Adipocyte (in vitro differentiated cells): ENCODE measurements around the gene GSTP1.
"Not testable (repeated sequence)": the region's sequence is repeated elsewhere in the genome, so short reads cannot be mapped to it uniquely, and the experiment has no call there.

Experiments
- DNase-seq: peaks from one replicate; pipeline ENCODE4 v3.0.0-alpha.2; 2015; ENCODE audit warnings: low read depth
- H3K27me3 ChIP-seq: replicated peaks from 2 replicates; pipeline ENCODE4 v1.7.0; 2013; ENCODE audit warnings: mild to moderate bottlenecking, low read length, moderate library complexity; ENCODE audit not compliant: control insufficient read depth, insufficient read depth
- H3K36me3 ChIP-seq: 2 replicates; pipeline ENCODE4 v1.7.0; 2013; ENCODE audit warnings: low read length, mild to moderate bottlenecking, moderate library complexity; ENCODE audit not compliant: control insufficient read depth, insufficient read depth, severe bottlenecking
- H3K4me1 ChIP-seq: 2 replicates; pipeline ENCODE4 v1.7.0; 2013; ENCODE audit warnings: mild to moderate bottlenecking, low read length, moderate library complexity; ENCODE audit not compliant: control insufficient read depth, insufficient read depth
- H3K4me3 ChIP-seq: 2 replicates; pipeline ENCODE4 v1.7.0; 2013; ENCODE audit warnings: mild to moderate bottlenecking, low read length, moderate library complexity
- H3K9ac ChIP-seq: 2 replicates; pipeline ENCODE4 v1.7.0; 2013; ENCODE audit warnings: mild to moderate bottlenecking, low read length, moderate library complexity
- H3K9me3 ChIP-seq: 2 replicates; pipeline ENCODE4 v1.7.0; 2013; ENCODE audit warnings: mild to moderate bottlenecking, low read length, moderate library complexity; ENCODE audit not compliant: control insufficient read depth

GSTP1 gene

GRCh38 chr11:67617243-67617953, 33.8 kb downstream of the GSTP1 start:
- H3K9me3 ChIP-seq, result no peaks in the 10 kb centered on the region
- H3K36me3 ChIP-seq, result peaks cover 6% of the 10 kb centered on the region
- H3K9ac ChIP-seq, result no peak overlapping the region
- H3K4me3 ChIP-seq, result no peak overlapping the region
- no peak for DNase-seq
- H3K4me1 ChIP-seq, result peaks cover 5% of the 10 kb centered on the region
- H3K27me3 ChIP-seq, result peaks cover 13% of the 10 kb centered on the region

DNA sequence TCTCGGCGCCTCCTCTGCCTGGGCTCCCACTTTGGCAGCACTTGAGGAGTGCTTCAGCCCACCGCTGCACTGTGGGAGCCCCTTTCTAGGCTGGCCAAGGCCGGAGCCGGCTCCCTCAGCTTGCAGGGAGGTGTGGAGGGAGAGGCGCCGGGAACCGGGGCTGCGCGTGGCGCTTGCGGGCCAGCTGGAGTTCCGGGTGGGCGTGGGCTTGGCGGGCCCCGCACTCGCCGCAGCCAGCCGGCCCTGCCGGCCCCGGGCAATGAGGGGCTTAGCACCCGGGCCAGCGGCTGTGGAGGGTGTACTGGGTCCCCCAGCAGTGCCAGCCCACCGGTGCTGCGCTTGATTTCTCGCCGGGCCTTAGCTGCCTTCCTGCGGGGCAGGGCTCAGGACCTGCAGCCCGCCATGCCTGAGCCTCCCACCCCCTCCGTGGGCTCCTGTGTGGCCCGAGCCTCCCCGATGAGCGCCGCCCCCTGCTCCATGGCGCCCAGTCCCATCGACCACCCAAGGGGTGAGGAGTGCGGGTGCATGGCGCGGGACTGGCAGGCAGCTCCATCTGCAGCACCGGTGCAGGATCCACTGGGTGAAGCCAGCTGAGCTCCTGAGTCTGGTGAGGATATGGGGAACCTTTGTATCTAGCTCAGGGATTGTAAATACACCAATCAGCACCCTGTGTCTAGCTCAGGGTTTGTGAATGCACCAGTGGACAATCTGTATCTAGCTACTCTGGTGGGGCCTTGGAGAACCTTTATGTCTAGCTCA, 35.5 kb downstream of the GSTP1 start:
- H3K9ac ChIP-seq, H3K36me3 ChIP-seq, H3K4me1 ChIP-seq, H3K4me3 ChIP-seq, DNase-seq, H3K9me3 ChIP-seq: not testable (repeated sequence)
- peaks cover 13% of the 10 kb centered on the region for H3K27me3 ChIP-seq

GRCh38 chr11:67619683-67620618, 36.3 kb downstream of the GSTP1 start:
- H3K9me3 ChIP-seq, H3K9ac ChIP-seq, H3K4me1 ChIP-seq, H3K36me3 ChIP-seq, DNase-seq, H3K4me3 ChIP-seq: not testable (repeated sequence)
- peaks cover 11% of the 10 kb centered on the region for H3K27me3 ChIP-seq

GRCh38 chr11:67620621-67621020, 37.0 kb downstream of the GSTP1 start:
- H3K4me3 ChIP-seq, result not testable (repeated sequence)

DNA sequence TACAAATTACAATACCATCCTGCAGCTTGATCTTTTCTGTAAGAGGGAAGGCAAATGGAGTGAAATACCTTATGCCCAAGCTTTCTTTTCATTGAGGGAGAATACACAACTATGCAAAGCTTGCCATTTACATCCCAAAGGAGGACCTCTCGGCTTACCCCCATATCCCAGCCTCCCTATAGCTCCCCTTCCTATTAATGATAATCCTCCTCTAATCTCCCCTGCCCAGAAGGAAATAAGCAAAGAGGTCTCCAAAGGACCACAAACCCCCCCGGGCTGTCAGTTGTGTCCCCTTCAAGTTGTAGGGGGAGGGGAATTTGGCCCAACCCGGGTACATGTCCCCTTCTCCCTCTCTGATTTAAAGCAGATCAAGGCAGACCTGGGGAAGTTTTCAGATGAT, 38.3 kb downstream of the GSTP1 start:
- H3K27me3 ChIP-seq, H3K36me3 ChIP-seq, H3K9ac ChIP-seq, H3K9me3 ChIP-seq, DNase-seq, H3K4me3 ChIP-seq, H3K4me1 ChIP-seq: not testable (repeated sequence)

More at GRCh38 chr11:67620621-67621020, 37.0 kb downstream of the GSTP1 start:
- DNase-seq, H3K9ac ChIP-seq, H3K4me1 ChIP-seq, H3K9me3 ChIP-seq, H3K27me3 ChIP-seq, H3K36me3 ChIP-seq: not testable (repeated sequence)

GRCh38 chr11:67622905-67623304, 39.3 kb downstream of the GSTP1 start:
- H3K4me3 ChIP-seq, result not testable (repeated sequence)

GRCh38 chr11:67623795-67624194, 40.2 kb downstream of the GSTP1 start:
- not testable (repeated sequence) for H3K4me1 ChIP-seq, DNase-seq, H3K9me3 ChIP-seq, H3K9ac ChIP-seq, H3K36me3 ChIP-seq, H3K27me3 ChIP-seq, H3K4me3 ChIP-seq

More at GRCh38 chr11:67622905-67623304, 39.3 kb downstream of the GSTP1 start:
- not testable (repeated sequence) for H3K36me3 ChIP-seq, H3K4me1 ChIP-seq, H3K9ac ChIP-seq, H3K9me3 ChIP-seq, DNase-seq, H3K27me3 ChIP-seq

GRCh38 chr11:67626131-67626833, 42.7 kb downstream of the GSTP1 start:
- not testable (repeated sequence) for H3K9ac ChIP-seq, H3K27me3 ChIP-seq, H3K9me3 ChIP-seq, DNase-seq, H3K36me3 ChIP-seq, H3K4me3 ChIP-seq, H3K4me1 ChIP-seq

GRCh38 chr11:67626970-67627369, 43.4 kb downstream of the GSTP1 start:
- Histone ChIP-seq H3K27me3 (no peaks in the 10 kb centered on the region), H3K4me1 (peaks cover 9% of the 10 kb centered on the region), H3K9ac (no peak overlapping the region), H3K36me3 (no peaks in the 10 kb centered on the region), H3K4me3 (no peak overlapping the region), H3K9me3 (no peaks in the 10 kb centered on the region)
- DNase-seq, result no peak

- Histone ChIP-seq H3K4me3 (no peak overlapping the region), H3K36me3 (no peaks in the 10 kb centered on the region), H3K9ac (no peak overlapping the region), H3K4me1 (peaks cover 9% of the 10 kb centered on the region), H3K27me3 (no peaks in the 10 kb centered on the region), H3K9me3 (no peaks in the 10 kb centered on the region)
- DNase-seq, result no peak
Measured at GRCh38 chr11:67627441-67627811, 43.8 kb downstream of the GSTP1 start.
